Upper lobe of left lung (tissue), 4 donors: ENCODE data around the gene TFPI.

Experiments used
- POLR2AphosphoS5 ChIP-seq, 2 donors: sonication (generic); formaldehyde crosslinking; IDR thresholded peaks; one replicate each; pipeline ENCODE4 v1.5.1; 2017; ENCODE audit warnings: antibody characterized with exemption in 2 of 2
- TF ChIP-seq, protein P1 (sequence below), 6 experiments: fragments of 450-650 bp in 4 of 6; fragments of 200-600 bp in 2 of 6; sonication (generic) in 2 of 6; IDR thresholded peaks; one replicate each; pipeline ENCODE4 v1.5.1; 2016 to 2019; ENCODE audit warnings: antibody characterized with exemption in 6 of 6

DNA sequence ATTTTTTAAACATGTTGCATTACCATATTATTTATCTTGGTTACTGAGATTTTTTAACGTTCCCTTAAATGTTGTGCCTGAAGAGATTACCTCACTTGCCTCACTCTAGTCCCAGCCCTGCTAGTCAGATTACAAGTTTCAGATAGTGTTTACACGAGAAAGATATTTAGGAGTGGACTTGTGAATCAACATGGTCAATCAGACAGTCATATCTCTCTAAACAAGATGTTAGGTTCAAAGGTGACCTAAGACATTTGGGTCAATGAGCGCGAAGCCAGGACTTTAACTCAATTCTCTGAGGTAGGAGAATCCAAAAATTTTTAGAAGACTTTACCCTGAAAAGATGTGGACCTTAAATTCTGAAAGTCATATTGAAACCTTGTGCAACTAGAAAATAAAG lies 91.4 kb downstream of the TFPI start:
- TF ChIP-seq, protein P1, sequence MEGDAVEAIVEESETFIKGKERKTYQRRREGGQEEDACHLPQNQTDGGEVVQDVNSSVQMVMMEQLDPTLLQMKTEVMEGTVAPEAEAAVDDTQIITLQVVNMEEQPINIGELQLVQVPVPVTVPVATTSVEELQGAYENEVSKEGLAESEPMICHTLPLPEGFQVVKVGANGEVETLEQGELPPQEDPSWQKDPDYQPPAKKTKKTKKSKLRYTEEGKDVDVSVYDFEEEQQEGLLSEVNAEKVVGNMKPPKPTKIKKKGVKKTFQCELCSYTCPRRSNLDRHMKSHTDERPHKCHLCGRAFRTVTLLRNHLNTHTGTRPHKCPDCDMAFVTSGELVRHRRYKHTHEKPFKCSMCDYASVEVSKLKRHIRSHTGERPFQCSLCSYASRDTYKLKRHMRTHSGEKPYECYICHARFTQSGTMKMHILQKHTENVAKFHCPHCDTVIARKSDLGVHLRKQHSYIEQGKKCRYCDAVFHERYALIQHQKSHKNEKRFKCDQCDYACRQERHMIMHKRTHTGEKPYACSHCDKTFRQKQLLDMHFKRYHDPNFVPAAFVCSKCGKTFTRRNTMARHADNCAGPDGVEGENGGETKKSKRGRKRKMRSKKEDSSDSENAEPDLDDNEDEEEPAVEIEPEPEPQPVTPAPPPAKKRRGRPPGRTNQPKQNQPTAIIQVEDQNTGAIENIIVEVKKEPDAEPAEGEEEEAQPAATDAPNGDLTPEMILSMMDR (IDR thresholded peaks at IDR 0.05), result no peak
- TF ChIP-seq POLR2AphosphoS5 (IDR thresholded peaks at IDR 0.05), result no peak
